T-helper 1 cell treated with Interleukin-12 subunit alpha and Interleukin-12 subunit beta and Interleukin-4 antibody, amounts not matched to agents 30 μg/mL and 1 μg/mL, for 36 hours (primary cell): ENCODE data around the gene RPP30.
"Not testable (repeated sequence)": the region's sequence is repeated elsewhere in the genome, so short reads cannot be mapped to it uniquely, and the experiment has no call there.

Source experiments
- H3K27ac Mint-ChIP-seq: one replicate; pipeline ENCODE4 v1.8.0; 2021; ENCODE audit warnings: mild to moderate bottlenecking, mixed read lengths
- H3K27me3 Mint-ChIP-seq: one replicate; pipeline ENCODE4 v1.8.0; 2021; ENCODE audit warnings: low read depth, mixed read lengths
- H3K36me3 Mint-ChIP-seq: one replicate; pipeline ENCODE4 v1.8.0; 2021; ENCODE audit warnings: low read depth, mixed read lengths
- H3K4me1 Mint-ChIP-seq: one replicate; pipeline ENCODE4 v1.8.0; 2021; ENCODE audit warnings: low read depth, mixed read lengths
- H3K4me3 Mint-ChIP-seq: one replicate; pipeline ENCODE4 v1.8.0; 2021; ENCODE audit warnings: mild to moderate bottlenecking, moderate library complexity, mixed read lengths
- H3K9me3 Mint-ChIP-seq: one replicate; pipeline ENCODE4 v1.8.0; 2021; ENCODE audit warnings: mixed read lengths

The RPP30 gene

DNA sequence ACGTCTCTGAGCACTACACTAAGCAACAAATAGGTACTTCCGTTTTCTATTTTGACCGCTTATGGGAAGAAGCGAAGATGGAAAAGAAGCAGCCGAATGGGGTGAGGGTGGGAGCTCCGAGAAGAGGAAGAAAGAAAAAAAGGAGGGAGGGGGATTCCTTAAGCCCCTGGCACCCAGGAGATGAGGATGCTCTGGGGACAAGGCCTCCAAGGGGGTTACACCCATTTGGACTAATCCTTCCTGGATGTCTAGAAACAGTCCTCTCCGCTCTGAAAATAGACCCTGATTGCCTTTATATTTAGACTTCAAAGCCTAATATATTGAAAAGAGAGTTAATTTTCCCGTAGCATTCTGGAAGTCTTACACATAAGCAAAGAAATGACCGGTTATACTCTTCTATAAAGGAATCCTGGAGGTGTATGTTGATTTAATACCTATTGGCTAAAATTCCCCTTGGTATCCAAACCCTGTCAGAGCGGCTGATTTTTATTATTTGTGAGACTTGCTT lies 13.3 kb upstream of the RPP30 start:
- H3K4me1 Mint-ChIP-seq = peaks cover 8% of the 10 kb centered on the region

GRCh38 chr10:90859321-90859751 lies 12.4 kb upstream of the RPP30 start:
- Mint-ChIP-seq H3K27ac (no peak overlapping the region), H3K4me3 (no peak overlapping the region), H3K36me3 (peaks cover 4% of the 10 kb centered on the region)

More for the DNA sequence above, 13.3 kb upstream of the RPP30 start:
- Mint-ChIP-seq H3K27me3 (peaks cover 89% of the 10 kb centered on the region), H3K4me3 (peak overlapping the region; percentile 83), H3K36me3 (peaks cover 4% of the 10 kb centered on the region), H3K9me3 (no peaks in the 10 kb centered on the region), H3K27ac (no peak overlapping the region)

GRCh38 chr10:90860790-90861189 lies 11.0 kb upstream of the RPP30 start:
- H3K4me1 Mint-ChIP-seq = peaks cover 8% of the 10 kb centered on the region
- H3K27me3 Mint-ChIP-seq = peaks cover 79% of the 10 kb centered on the region
- H3K36me3 Mint-ChIP-seq = peaks cover 4% of the 10 kb centered on the region
- no peak overlapping the region for H3K27ac Mint-ChIP-seq
- no peak overlapping the region for H3K4me3 Mint-ChIP-seq
- H3K9me3 Mint-ChIP-seq = no peaks in the 10 kb centered on the region

More at GRCh38 chr10:90859321-90859751, 12.4 kb upstream of the RPP30 start:
- H3K9me3 Mint-ChIP-seq = no peaks in the 10 kb centered on the region
- H3K4me1 Mint-ChIP-seq = peaks cover 8% of the 10 kb centered on the region
- H3K27me3 Mint-ChIP-seq = peaks cover 87% of the 10 kb centered on the region

DNA sequence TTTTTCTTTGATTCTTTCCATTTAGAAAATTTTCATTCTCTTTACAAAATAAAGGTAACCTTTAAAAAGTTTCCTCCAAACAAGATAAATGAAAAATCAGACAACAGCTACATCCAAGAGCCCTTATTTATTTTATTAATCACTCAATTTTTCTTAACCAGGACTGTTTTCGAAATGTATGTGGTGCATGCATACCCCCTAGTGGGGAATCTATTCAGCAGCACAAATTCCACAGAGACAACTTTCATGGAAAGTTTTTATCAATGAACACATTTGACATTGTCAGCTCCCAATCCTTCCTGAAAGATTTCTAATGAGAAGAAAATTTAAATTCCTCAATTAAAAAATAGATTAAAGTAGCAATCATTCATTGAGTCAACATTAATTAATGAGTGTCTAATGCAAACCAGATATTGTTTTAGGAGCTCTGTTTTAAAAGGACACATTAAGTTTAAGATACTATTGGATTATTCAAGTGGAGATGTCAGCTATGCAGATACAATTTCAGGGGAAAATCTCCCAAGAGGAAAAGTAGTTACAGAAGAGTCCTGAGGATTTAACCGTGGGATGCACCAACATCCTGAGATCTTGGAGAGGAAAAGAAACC lies 8.8 kb upstream of the RPP30 start:
- Mint-ChIP-seq H3K4me1 (peaks cover 3% of the 10 kb centered on the region), H3K9me3 (no peaks in the 10 kb centered on the region), H3K27ac (no peak overlapping the region), H3K4me3 (no peak overlapping the region), H3K36me3 (no peaks in the 10 kb centered on the region), H3K27me3 (peaks cover 83% of the 10 kb centered on the region)

GRCh38 chr10:90865401-90865800 lies 6.4 kb upstream of the RPP30 start:
- Mint-ChIP-seq H3K27ac (no peak overlapping the region), H3K9me3 (peaks cover 3% of the 10 kb centered on the region), H3K27me3 (peaks cover 77% of the 10 kb centered on the region), H3K4me1 (no peaks in the 10 kb centered on the region), H3K4me3 (no peak overlapping the region), H3K36me3 (no peaks in the 10 kb centered on the region)

GRCh38 chr10:90866050-90866598 lies 5.7 kb upstream of the RPP30 start:
- peaks cover 3% of the 10 kb centered on the region for H3K4me1 Mint-ChIP-seq

DNA sequence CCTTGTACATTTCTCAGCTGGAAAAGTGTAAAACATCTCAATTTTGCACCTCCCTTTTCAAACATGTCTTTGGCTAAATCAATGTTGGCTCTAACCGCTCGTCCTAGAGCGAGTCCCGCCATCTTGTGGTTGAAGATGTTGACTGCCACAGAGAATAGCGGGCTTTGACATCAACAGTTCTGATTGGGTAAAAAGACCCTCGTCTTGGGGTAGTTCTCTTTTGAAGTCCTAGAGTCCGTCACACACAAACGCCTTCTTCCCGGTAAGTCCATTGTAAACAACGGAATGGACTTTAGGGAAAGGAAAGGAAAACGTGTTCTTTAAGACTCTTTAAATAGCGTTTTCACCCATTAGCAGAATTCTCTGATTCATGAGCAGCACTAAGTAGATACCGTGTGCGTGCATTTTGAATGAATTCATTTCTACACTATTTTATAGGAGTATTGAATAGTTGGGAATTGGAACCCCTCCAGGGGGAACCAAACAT lies 452 bp upstream of the RPP30 start:
- peak overlapping the region; percentile 83 for H3K27ac Mint-ChIP-seq
- peaks cover 3% of the 10 kb centered on the region for H3K9me3 Mint-ChIP-seq
- peak overlapping the region; percentile 99 for H3K4me3 Mint-ChIP-seq
- H3K4me1 Mint-ChIP-seq = peaks cover 28% of the 10 kb centered on the region
- H3K36me3 Mint-ChIP-seq = peaks cover 6% of the 10 kb centered on the region
- peaks cover 35% of the 10 kb centered on the region for H3K27me3 Mint-ChIP-seq

More at GRCh38 chr10:90866050-90866598, 5.7 kb upstream of the RPP30 start:
- Mint-ChIP-seq H3K9me3 (peaks cover 3% of the 10 kb centered on the region), H3K36me3 (no peaks in the 10 kb centered on the region), H3K4me3 (no peak overlapping the region), H3K27me3 (peaks cover 74% of the 10 kb centered on the region), H3K27ac (no peak overlapping the region)

DNA sequence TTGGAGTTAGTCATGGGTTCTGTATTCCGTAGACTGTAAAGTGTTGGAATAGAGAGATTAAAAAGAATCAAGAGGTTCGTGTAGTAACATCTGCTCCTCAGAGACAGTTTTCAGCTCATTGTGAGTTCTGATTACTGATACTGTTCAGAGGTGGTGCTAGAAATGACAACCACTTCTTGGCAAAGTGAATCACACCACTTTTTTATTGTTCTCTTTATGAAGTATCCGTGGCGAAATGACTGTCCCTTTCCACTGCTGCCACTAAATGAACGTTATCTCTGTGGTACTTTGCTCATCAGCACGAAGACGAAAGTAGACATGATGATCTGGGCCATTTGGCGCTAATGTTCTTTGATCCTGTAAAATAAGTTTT lies 860 bp downstream of the RPP30 start:
- H3K36me3 Mint-ChIP-seq = peaks cover 9% of the 10 kb centered on the region
- peaks cover 28% of the 10 kb centered on the region for H3K4me1 Mint-ChIP-seq
- peak overlapping the region; percentile 99 for H3K4me3 Mint-ChIP-seq
- H3K27me3 Mint-ChIP-seq = peaks cover 22% of the 10 kb centered on the region
- H3K9me3 Mint-ChIP-seq = peaks cover 3% of the 10 kb centered on the region
- peak overlapping the region; percentile 83 for H3K27ac Mint-ChIP-seq

- Mint-ChIP-seq H3K27ac (no peak overlapping the region), H3K36me3 (peaks cover 17% of the 10 kb centered on the region), H3K9me3 (no peaks in the 10 kb centered on the region), H3K4me3 (no peak overlapping the region), H3K27me3 (no peaks in the 10 kb centered on the region), H3K4me1 (peaks cover 2% of the 10 kb centered on the region)
Measured at GRCh38 chr10:90879062-90879461, 7.3 kb downstream of the RPP30 start.

DNA sequence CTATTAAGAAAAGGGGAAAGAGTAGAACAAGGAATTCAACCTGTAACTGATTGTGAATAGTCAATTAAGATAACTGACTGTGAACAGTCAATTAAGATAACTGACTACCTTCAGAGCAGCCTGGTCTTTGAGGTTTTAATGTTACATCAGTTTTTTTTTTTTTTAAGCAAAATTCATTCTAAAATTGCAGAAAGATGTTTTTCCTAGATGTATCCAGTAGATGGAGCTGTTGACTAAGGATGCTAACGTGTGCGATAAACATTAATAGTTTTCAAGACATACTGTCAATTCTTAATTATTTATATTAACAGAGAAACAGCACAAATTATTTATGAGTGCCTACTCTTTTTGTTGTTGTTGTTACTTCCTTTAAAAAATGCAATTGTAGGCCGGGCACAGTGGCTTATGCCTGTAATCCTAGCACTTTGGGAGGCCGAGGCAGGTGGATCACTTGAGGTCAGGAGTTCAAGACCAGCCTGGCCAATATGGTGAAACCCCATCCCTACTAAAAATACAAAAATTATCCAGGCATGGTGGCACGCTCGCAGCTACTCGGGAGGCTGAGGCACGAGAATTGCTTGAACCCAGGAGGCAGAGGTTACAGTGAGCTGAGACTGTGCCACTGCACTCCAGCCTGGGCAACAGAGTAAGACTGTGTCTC lies 8.4 kb downstream of the RPP30 start:
- not testable (repeated sequence) for H3K27me3 Mint-ChIP-seq, H3K9me3 Mint-ChIP-seq, H3K4me1 Mint-ChIP-seq, H3K27ac Mint-ChIP-seq, H3K4me3 Mint-ChIP-seq
- peaks cover 17% of the 10 kb centered on the region for H3K36me3 Mint-ChIP-seq

DNA sequence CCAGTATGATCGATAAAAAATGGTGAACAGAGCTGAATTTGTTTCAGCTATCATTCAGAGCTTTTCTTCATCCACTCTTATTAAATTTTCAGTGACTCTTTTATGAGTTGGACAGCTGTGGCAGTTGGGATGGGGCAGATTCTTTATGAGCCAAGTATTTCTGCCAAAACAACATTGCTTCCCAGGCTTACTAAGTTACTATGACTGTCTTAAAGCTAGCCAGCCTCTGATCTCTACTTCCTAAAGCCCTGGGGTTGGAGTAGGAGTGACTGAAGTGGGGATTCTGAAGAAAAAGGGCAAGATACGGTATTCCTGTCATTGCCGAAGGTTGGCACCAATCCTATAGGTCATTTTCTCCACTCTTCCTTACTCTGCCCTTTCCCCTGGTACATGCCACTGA lies 12.7 kb downstream of the RPP30 start:
- peaks cover 30% of the 10 kb centered on the region for H3K36me3 Mint-ChIP-seq
- no peak overlapping the region for H3K4me3 Mint-ChIP-seq
- H3K27ac Mint-ChIP-seq = no peak overlapping the region
- H3K27me3 Mint-ChIP-seq = no peaks in the 10 kb centered on the region
- no peaks in the 10 kb centered on the region for H3K4me1 Mint-ChIP-seq
- H3K9me3 Mint-ChIP-seq = no peaks in the 10 kb centered on the region

DNA sequence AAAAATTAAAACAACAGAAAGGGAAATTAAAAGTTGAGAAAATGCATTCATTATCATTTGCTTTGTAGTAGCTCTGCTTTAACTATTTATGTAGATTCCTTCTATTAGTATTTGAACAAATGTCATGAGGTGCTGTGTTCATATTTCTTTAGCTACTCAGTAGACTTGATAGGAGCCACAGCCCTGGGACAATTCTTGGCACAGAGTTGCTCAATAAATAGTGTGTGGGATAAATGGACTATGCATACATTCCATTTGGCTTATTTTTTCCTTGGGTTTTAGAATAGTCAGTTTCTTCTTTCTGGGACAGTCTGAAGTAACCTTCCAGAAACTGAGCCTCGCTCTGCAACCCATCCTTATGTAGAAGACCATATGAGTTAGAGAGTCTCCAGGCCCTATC lies 13.4 kb downstream of the RPP30 start:
- peaks cover 36% of the 10 kb centered on the region for H3K36me3 Mint-ChIP-seq
- H3K9me3 Mint-ChIP-seq = no peaks in the 10 kb centered on the region
- H3K27me3 Mint-ChIP-seq = no peaks in the 10 kb centered on the region
- no peaks in the 10 kb centered on the region for H3K4me1 Mint-ChIP-seq
- no peak overlapping the region for H3K4me3 Mint-ChIP-seq
- no peak overlapping the region for H3K27ac Mint-ChIP-seq

- Mint-ChIP-seq H3K9me3 (no peaks in the 10 kb centered on the region), H3K36me3 (peaks cover 47% of the 10 kb centered on the region), H3K4me1 (peaks cover 1% of the 10 kb centered on the region), H3K27ac (no peak overlapping the region), H3K27me3 (no peaks in the 10 kb centered on the region), H3K4me3 (no peak overlapping the region)
Measured at GRCh38 chr10:90887555-90887954, 15.8 kb downstream of the RPP30 start.

DNA sequence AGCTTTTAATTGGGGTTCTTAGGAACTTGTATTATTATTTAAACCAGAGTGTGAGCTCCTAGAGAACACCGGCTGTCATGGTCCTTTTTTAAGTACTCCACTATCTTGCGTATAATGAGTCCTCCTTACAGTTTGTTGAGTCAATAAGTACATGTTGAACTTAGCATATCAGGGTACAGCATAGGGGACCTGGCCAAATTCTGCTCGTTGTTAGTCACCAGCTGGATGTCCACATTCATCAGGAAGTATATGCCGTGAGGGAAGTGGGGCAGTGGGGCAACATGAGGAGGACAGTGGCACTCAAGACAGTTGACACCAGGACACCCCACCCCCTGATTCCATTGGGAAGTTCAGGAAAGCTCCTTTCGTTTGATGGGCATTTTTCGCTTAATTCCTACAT lies 16.6 kb downstream of the RPP30 start:
- Mint-ChIP-seq H3K4me3 (no peak overlapping the region), H3K27me3 (no peaks in the 10 kb centered on the region), H3K9me3 (no peaks in the 10 kb centered on the region), H3K4me1 (peaks cover 1% of the 10 kb centered on the region), H3K36me3 (peaks cover 46% of the 10 kb centered on the region), H3K27ac (no peak overlapping the region)

GRCh38 chr10:90889636-90890035 lies 17.9 kb downstream of the RPP30 start:
- Mint-ChIP-seq H3K9me3 (no peaks in the 10 kb centered on the region), H3K4me3 (no peak overlapping the region), H3K36me3 (peaks cover 48% of the 10 kb centered on the region), H3K27me3 (no peaks in the 10 kb centered on the region), H3K4me1 (peaks cover 1% of the 10 kb centered on the region), H3K27ac (no peak overlapping the region)
